GM06990 (cell line): ENCODE measurements around the gene ZNRF1.

ENCODE experiments used
- DNase-seq: peaks from one replicate; pipeline ENCODE4 v3.0.0-alpha.2; 2011; ENCODE audit not compliant: insufficient read length; ENCODE audit errors: extremely low read depth
- H3K27me3 ChIP-seq: replicated peaks from 2 replicates; pipeline ENCODE4 v1.6.0; 2011; ENCODE audit warnings: low read length; ENCODE audit not compliant: control insufficient read depth, insufficient read depth
- H3K36me3 ChIP-seq: 2 replicates; pipeline ENCODE4 v1.5.1; 2011; ENCODE audit warnings: low read length; ENCODE audit not compliant: control insufficient read depth, insufficient read depth
- H3K4me3 ChIP-seq: replicated peaks from 2 replicates; pipeline ENCODE4 v1.5.1; 2011; ENCODE audit warnings: low read depth, mild to moderate bottlenecking, control low read depth, low read length
- TF ChIP-seq, protein P1 (sequence below): IDR thresholded peaks from 2 replicates; pipeline ENCODE4 v1.5.1; 2011; ENCODE audit warnings: low read length, control low read depth, mild to moderate bottlenecking, inconsistent platforms; ENCODE audit not compliant: insufficient read depth, poor library complexity, severe bottlenecking

Gene ZNRF1

DNA sequence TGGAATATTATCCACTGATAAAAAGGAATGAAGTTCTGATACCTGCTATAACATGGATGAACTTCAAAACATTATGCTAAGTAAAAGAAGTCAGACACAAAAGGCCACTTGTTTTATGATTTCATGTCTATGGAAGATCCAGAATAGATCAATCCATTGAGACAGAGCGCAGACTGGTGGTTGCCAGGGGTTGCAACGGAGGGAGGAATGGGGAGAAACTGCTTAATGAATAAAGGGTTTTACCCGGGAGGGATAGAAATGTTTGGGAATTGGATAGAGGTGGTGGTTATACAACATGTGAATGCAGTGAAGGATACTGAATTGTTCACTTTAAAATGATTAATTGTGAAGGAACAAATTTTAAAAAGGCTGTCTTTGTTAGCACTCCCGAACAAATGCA, 44.1 kb upstream of the ZNRF1 start:
- no peak overlapping the region for H3K4me3 ChIP-seq
- DNase-seq, result no peak
- H3K36me3 ChIP-seq, result peaks cover 14% of the 10 kb centered on the region
- TF ChIP-seq, protein P1, sequence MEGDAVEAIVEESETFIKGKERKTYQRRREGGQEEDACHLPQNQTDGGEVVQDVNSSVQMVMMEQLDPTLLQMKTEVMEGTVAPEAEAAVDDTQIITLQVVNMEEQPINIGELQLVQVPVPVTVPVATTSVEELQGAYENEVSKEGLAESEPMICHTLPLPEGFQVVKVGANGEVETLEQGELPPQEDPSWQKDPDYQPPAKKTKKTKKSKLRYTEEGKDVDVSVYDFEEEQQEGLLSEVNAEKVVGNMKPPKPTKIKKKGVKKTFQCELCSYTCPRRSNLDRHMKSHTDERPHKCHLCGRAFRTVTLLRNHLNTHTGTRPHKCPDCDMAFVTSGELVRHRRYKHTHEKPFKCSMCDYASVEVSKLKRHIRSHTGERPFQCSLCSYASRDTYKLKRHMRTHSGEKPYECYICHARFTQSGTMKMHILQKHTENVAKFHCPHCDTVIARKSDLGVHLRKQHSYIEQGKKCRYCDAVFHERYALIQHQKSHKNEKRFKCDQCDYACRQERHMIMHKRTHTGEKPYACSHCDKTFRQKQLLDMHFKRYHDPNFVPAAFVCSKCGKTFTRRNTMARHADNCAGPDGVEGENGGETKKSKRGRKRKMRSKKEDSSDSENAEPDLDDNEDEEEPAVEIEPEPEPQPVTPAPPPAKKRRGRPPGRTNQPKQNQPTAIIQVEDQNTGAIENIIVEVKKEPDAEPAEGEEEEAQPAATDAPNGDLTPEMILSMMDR, result no peak
- H3K27me3 ChIP-seq, result no peaks in the 10 kb centered on the region

DNA sequence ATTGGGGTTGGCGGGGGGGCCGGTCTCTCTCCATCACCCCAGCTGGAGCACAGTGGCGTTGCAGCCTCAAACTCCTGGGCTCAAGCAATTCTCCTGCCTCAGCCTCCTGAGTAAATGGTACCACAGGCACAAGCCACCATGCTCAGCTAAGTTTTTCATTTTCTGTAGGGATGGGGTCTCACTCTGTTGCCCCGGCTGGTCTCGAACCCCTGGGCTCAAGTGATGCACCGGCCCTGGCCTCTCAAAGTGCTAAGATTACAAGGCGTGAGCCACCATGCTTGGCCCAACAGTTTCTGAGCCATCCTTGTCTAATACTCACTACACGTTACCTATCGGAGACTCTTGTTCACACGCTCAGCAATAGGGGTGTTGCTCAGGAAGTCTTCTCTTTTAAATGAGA, 25.5 kb upstream of the ZNRF1 start:
- no peak for DNase-seq
- Histone ChIP-seq H3K27me3 (no peaks in the 10 kb centered on the region), H3K4me3 (no peak overlapping the region), H3K36me3 (no peaks in the 10 kb centered on the region; the same call in 1 of the 2 replicates)
- TF ChIP-seq, protein P1, result no peak

DNA sequence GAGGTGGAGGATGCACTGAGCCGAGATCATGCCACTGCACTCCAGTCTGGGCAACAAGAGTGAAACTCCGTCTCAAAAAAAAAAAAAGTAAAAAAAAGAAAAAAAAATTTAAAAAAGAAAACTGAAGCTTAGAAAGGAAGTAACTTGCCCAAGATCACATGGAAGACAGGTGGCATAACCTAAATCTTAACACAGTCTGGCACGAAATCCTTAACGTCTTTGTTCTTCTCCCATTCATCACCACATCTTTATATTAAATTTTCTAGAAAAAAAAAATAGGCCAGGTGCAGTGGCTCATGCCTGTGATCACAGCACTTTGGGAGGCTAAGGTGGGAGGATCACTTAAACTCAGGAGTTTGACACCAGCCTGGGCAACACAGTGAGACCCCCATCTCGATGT, 23.2 kb upstream of the ZNRF1 start:
- no peak for DNase-seq

DNA sequence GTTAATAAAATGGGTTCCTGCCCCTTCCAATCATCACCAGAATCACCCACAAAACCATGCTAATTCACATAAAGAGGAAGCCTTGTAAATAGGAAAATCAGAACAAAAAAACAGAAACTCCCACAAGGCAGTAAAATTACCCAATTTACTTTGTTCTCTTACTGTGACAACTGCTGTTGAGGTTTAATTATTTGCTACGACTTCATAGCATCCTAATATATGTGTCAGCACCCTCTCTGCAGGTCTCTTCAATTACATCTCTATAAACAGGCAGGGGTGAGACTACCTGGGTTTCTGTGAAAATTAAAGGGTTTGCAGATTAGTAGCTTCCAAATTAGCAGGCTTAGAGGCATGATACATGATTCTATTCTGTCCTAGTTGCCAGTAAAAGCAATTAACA, 16.6 kb upstream of the ZNRF1 start:
- no peaks in the 10 kb centered on the region for H3K27me3 ChIP-seq
- TF ChIP-seq, protein P1, result no peak
- no peak for DNase-seq
- H3K4me3 ChIP-seq, result no peak overlapping the region
- H3K36me3 ChIP-seq, result no peaks in the 10 kb centered on the region; the same call in 1 of the 2 replicates

More for the DNA sequence above, 23.2 kb upstream of the ZNRF1 start:
- TF ChIP-seq, protein P1, result no peak
- no peaks in the 10 kb centered on the region; the same call in 1 of the 2 replicates for H3K36me3 ChIP-seq
- H3K4me3 ChIP-seq, result no peak overlapping the region
- no peaks in the 10 kb centered on the region for H3K27me3 ChIP-seq

DNA sequence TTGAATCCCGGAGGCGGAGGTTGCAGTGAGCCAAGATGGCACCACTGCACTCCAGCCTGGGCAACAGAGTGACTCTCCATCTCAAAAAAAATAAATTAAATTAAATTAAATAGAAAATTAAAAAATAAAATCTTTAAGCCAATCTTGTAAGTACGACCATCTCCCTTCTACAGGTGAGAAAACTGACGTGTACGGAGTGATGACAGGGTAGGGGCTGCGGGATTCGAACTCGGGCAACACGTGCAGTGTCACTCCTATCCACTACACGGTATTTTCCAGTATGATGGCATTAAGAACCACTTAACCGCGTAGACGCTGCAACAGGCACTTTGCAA, 14.7 kb upstream of the ZNRF1 start:
- TF ChIP-seq, protein P1, result no peak
- DNase-seq, result no peak
- no peaks in the 10 kb centered on the region; the same call in 1 of the 2 replicates for H3K36me3 ChIP-seq
- H3K4me3 ChIP-seq, result peak overlapping the region; percentile 99
- no peaks in the 10 kb centered on the region for H3K27me3 ChIP-seq
